GM13977 (cell line): ENCODE data around the gene GOLGA2.

Source experiments
- DNase-seq: peaks from one replicate; pipeline ENCODE4 v3.0.0; 2012; ENCODE audit warnings: low spot score
- in situ Hi-C: fragments of 300-500 bp; cut with MboI; formaldehyde crosslinking; loops from one replicate; pipeline ENCODE4 v1.12.0; 2022; ENCODE audit warnings: low sequenced_read_pairs, low pct_unique_long_range_greater_than_20kb, mixed read lengths, inconsistent platforms; ENCODE audit not compliant: unreplicated experiment
- TF ChIP-seq, protein P1 (sequence below): IDR thresholded peaks from 2 replicates; pipeline ENCODE4 v1.5.1; 2012; ENCODE audit warnings: mild to moderate bottlenecking, control low read depth; ENCODE audit not compliant: insufficient read depth; ENCODE audit errors: extremely low read depth, missing control alignments

The GOLGA2 gene

GRCh38 chr9:128258326-128258725 is 17.5 kb downstream of the GOLGA2 start:
- in situ Hi-C loops: no loop called here
- TF ChIP-seq, protein P1, sequence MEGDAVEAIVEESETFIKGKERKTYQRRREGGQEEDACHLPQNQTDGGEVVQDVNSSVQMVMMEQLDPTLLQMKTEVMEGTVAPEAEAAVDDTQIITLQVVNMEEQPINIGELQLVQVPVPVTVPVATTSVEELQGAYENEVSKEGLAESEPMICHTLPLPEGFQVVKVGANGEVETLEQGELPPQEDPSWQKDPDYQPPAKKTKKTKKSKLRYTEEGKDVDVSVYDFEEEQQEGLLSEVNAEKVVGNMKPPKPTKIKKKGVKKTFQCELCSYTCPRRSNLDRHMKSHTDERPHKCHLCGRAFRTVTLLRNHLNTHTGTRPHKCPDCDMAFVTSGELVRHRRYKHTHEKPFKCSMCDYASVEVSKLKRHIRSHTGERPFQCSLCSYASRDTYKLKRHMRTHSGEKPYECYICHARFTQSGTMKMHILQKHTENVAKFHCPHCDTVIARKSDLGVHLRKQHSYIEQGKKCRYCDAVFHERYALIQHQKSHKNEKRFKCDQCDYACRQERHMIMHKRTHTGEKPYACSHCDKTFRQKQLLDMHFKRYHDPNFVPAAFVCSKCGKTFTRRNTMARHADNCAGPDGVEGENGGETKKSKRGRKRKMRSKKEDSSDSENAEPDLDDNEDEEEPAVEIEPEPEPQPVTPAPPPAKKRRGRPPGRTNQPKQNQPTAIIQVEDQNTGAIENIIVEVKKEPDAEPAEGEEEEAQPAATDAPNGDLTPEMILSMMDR: no peak
- DNase-seq: no peak

- no peak for DNase-seq
- TF ChIP-seq, protein P1: no peak
- in situ Hi-C loops: no loop called here
Observed at GRCh38 chr9:128257907-128258306, 17.9 kb downstream of the GOLGA2 start.

- in situ Hi-C loops: no loop called here
- no peak for DNase-seq
- TF ChIP-seq, protein P1: no peak
Observed at GRCh38 chr9:128257086-128257825, 18.6 kb downstream of the GOLGA2 start.

DNA sequence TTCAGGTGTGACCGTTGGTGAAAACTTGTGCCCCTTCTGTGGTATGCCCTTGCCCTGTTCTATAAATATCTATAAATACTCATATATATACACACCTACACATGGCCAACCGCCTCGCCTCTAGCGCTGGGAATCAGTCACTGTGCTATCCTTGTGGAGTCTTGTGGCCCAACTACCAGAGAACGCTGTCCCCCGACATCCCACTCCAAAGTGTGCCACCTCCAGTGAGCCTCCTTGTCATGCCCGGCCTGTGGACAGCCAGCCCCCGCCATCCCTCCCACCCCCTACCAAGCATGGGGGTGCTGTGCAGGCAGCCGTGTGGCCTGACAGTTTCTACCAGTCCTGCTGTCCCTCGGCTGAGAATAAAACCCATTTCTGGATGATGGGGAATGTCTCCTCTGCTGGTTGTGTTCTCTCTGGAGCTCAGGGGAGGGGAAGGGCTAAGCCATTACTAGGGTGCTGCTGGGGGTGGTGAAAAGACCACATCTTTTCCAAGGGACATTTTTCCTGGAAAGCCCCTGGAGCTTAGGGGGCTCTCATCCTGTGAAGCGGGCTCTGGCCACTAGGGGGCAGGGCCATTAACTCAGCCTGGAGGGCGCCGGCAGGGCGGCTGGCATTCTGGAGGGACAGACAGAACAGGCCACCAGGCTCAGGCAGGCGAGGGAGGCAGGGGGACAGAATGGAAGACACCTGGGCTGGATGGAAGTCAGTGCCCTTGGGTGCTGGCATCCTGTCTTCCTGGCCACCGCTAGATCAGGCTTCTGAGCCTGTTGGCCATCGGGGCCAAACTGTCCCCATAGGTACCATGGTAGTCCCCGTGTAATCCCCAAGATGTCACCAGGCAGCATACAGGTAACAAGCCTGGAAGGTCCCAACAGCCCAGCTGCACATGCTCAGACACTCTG is 20.7 kb downstream of the GOLGA2 start:
- DNase-seq: peak; percentile 82
- TF ChIP-seq, protein P1: peak; percentile 89
- in situ Hi-C loops: no loop called here

- TF ChIP-seq, protein P1: no peak
- in situ Hi-C loops: no loop called here
- no peak for DNase-seq
Observed at GRCh38 chr9:128254362-128254761, 21.4 kb downstream of the GOLGA2 start.

- TF ChIP-seq, protein P1: no peak
- no peak for DNase-seq
- in situ Hi-C loops: no loop called here
Observed at GRCh38 chr9:128253991-128254346, 21.8 kb downstream of the GOLGA2 start.
